Measurements from ENCODE around the gene BICC1. TPM values are rescaled to one million over a fixed set of nuclear protein-coding genes. Genes with fewer than 3 reads are reported as not detected.

Gene BICC1
- total and polyA plus RNA-seq, 8 donors, result 0.29 to 25.0 (median 4.5) TPM

- WGBS, 5 donors, result 59 to 72% (median 63%) methylated on average over 4 of the region's 4 CpGs
- H3K27ac ChIP-seq, result no peak overlapping the region
These were observed 95.7 kb downstream of the BICC1 start for GRCh38 chr10:58608351-58608750.

GRCh38 chr10:58608826-58609531 lies 96.3 kb downstream of the BICC1 start:
- H3K27ac ChIP-seq, result no peak overlapping the region
- no peak overlapping the region for H3K4me3 ChIP-seq
- 64 to 84% (median 80%) methylated on average over 1 of the region's 1 CpG for WGBS, 5 donors
- intact Hi-C loops (cut with DNase I; ENCODE audit: low total_unique reads), result no loop called here
- H3K4me1 ChIP-seq, result no peaks in the 10 kb centered on the region
- no peaks in the 10 kb centered on the region for H3K36me3 ChIP-seq
- TF ChIP-seq EP300 (IDR thresholded peaks at IDR 0.05) (no peak), POLR2AphosphoS5 (IDR thresholded peaks at IDR 0.05) (no peak), POLR2A (IDR thresholded peaks at IDR 0.05) (no peak), CTCF (IDR thresholded peaks at IDR 0.05) (no peak)
- H3K27me3 ChIP-seq, result no peaks in the 10 kb centered on the region
- H3K9me3 ChIP-seq, result no peaks in the 10 kb centered on the region
- no peak for DNase-seq

More at GRCh38 chr10:58608351-58608750, 95.7 kb downstream of the BICC1 start:
- Histone ChIP-seq H3K4me1 (no peaks in the 10 kb centered on the region), H3K9me3 (no peaks in the 10 kb centered on the region), H3K4me3 (no peak overlapping the region), H3K27me3 (no peaks in the 10 kb centered on the region), H3K36me3 (no peaks in the 10 kb centered on the region)
- intact Hi-C loops (cut with DNase I; ENCODE audit: low total_unique reads), result no loop called here
- TF ChIP-seq POLR2AphosphoS5 (IDR thresholded peaks at IDR 0.05) (no peak), EP300 (IDR thresholded peaks at IDR 0.05) (no peak), CTCF (IDR thresholded peaks at IDR 0.05) (no peak), POLR2A (IDR thresholded peaks at IDR 0.05) (no peak)
- no peak for DNase-seq

GRCh38 chr10:58609532-58610150 lies 97.0 kb downstream of the BICC1 start:
- TF ChIP-seq POLR2AphosphoS5 (IDR thresholded peaks at IDR 0.05) (no peak), CTCF (IDR thresholded peaks at IDR 0.05) (no peak), POLR2A (IDR thresholded peaks at IDR 0.05) (no peak), EP300 (IDR thresholded peaks at IDR 0.05) (no peak)
- no peak for DNase-seq
- Histone ChIP-seq H3K27ac (no peak overlapping the region), H3K4me1 (no peaks in the 10 kb centered on the region), H3K9me3 (no peaks in the 10 kb centered on the region), H3K36me3 (no peaks in the 10 kb centered on the region), H3K27me3 (no peaks in the 10 kb centered on the region), H3K4me3 (no peak overlapping the region)
- intact Hi-C loops (cut with DNase I; ENCODE audit: low total_unique reads), result no loop called here
- WGBS, 5 donors, result 64 to 73% (median 69%) methylated on average over 6 of the region's 6 CpGs

- Histone ChIP-seq H3K4me3 (no peak overlapping the region), H3K4me1 (no peaks in the 10 kb centered on the region), H3K36me3 (no peaks in the 10 kb centered on the region), H3K27ac (no peak overlapping the region), H3K9me3 (no peaks in the 10 kb centered on the region), H3K27me3 (no peaks in the 10 kb centered on the region)
- 80 to 92% (median 89%) methylated on average over 14 of the region's 14 CpGs for WGBS, 5 donors
- intact Hi-C loops (cut with DNase I; ENCODE audit: low total_unique reads), result no loop called here
- no peak for TF ChIP-seq POLR2A (IDR thresholded peaks at IDR 0.05)
- no peak for TF ChIP-seq POLR2AphosphoS5 (IDR thresholded peaks at IDR 0.05)
- no peak for TF ChIP-seq EP300 (IDR thresholded peaks at IDR 0.05)
- no peak for TF ChIP-seq CTCF (IDR thresholded peaks at IDR 0.05)
- no peak for DNase-seq
These were observed 102.7 kb downstream of the BICC1 start for GRCh38 chr10:58615237-58615935.
